RWPE2 (cell line): ENCODE results near the gene PCGF3.

Experiments
- ATAC-seq: fragments of 200-7000 bp; cut with Tn5 transposase; 3 replicates; pipeline ENCODE4 v1.9.1; 2021; ENCODE audit warnings: low read depth
- DNase-seq: peaks from one replicate; pipeline ENCODE4 v3.0.0-alpha.2; 2020; ENCODE audit warnings: low spot score
- H3K27ac ChIP-seq: fragments of 450-650 bp; 2 replicates; pipeline ENCODE4 v1.5.1; 2017; ENCODE audit warnings: mild to moderate bottlenecking; ENCODE audit not compliant: poor library complexity, severe bottlenecking
- H3K27me3 ChIP-seq: fragments of 250-450 bp; sonication (Bioruptor Pico); 2 replicates; pipeline ENCODE4 v1.5.1; 2021; ENCODE audit warnings: mild to moderate bottlenecking, moderate library complexity; ENCODE audit not compliant: insufficient read depth, poor library complexity, severe bottlenecking
- H3K36me3 ChIP-seq: fragments of 250-450 bp; sonication (Bioruptor Pico); 2 replicates; pipeline ENCODE4 v1.5.1; 2020; ENCODE audit warnings: low read depth, mild to moderate bottlenecking, moderate library complexity
- H3K4me1 ChIP-seq: fragments of 250-450 bp; sonication (Bioruptor Pico); 2 replicates; pipeline ENCODE4 v1.5.1; 2021; ENCODE audit warnings: mild to moderate bottlenecking, moderate library complexity; ENCODE audit not compliant: insufficient read depth, poor library complexity, severe bottlenecking
- H3K4me3 ChIP-seq: fragments of 250-450 bp; sonication (Bioruptor Pico); 2 replicates; pipeline ENCODE4 v1.5.1; 2021; ENCODE audit warnings: mild to moderate bottlenecking, moderate library complexity; ENCODE audit not compliant: severe bottlenecking
- H3K9me3 ChIP-seq: fragments of 250-450 bp; sonication (Bioruptor Pico); 2 replicates; pipeline ENCODE4 v1.5.1; 2021; ENCODE audit warnings: mild to moderate bottlenecking, moderate library complexity; ENCODE audit not compliant: severe bottlenecking
- CTCF ChIP-seq: fragments of 450-650 bp; IDR thresholded peaks from one replicate; pipeline ENCODE4 v1.5.1; 2017; ENCODE audit warnings: mild to moderate bottlenecking, moderate library complexity; ENCODE audit not compliant: poor library complexity, severe bottlenecking

PCGF3 gene

GRCh38 chr4:680928-681645, 24.5 kb upstream of the PCGF3 start:
- Histone ChIP-seq H3K27ac (no peak overlapping the region), H3K4me1 (peaks cover 12% of the 10 kb centered on the region), H3K4me3 (peak overlapping the region; percentile 32), H3K27me3 (no peaks in the 10 kb centered on the region), H3K9me3 (no peaks in the 10 kb centered on the region), H3K36me3 (no peaks in the 10 kb centered on the region)
- ATAC-seq (no peak), DNase-seq (peak; percentile 62)
- no peak for TF ChIP-seq CTCF

DNA sequence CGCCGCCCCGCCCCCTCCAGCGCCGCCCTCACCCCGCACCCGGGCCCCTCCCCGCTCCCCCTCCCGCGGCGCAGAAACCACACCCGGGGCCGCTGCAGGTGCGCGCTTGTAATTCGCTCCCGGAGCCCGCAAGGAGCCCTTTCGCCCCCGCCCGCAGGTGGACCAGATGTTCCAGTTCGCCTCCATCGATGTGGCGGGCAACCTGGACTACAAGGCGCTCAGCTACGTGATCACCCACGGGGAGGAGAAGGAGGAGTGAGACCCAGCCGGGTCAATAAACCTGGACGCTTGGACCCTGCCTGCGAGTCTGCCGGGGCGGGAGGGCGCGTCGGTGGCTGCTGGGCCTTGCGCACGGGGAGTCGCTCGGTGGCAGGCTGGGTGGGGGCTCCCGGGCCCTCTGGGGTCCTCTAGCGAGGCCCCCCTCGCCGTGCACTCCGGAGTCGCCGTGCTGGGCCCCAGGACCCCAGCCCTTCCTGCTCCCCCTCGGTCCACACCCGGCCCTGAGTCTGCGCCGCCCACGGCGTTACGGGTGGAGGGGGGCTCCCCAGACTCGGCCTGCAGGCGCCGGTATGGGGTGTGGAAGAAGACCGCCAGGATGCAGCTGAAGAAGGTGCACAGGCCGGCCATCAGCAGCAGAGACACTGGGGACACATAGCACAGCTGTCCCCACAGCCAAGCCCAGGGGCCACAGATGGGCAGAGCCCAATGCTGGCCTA, 23.7 kb upstream of the PCGF3 start:
- no peak for TF ChIP-seq CTCF
- peaks cover 12% of the 10 kb centered on the region for H3K4me1 ChIP-seq
- DNase-seq (peak; percentile 72), ATAC-seq (peak; percentile 4; the same call in 1 of the 3 replicates)
- peak overlapping the region; percentile 17 for H3K4me3 ChIP-seq
- H3K9me3 ChIP-seq, result no peaks in the 10 kb centered on the region
- H3K36me3 ChIP-seq, result no peaks in the 10 kb centered on the region
- H3K27ac ChIP-seq, result no peak overlapping the region
- no peaks in the 10 kb centered on the region for H3K27me3 ChIP-seq

DNA sequence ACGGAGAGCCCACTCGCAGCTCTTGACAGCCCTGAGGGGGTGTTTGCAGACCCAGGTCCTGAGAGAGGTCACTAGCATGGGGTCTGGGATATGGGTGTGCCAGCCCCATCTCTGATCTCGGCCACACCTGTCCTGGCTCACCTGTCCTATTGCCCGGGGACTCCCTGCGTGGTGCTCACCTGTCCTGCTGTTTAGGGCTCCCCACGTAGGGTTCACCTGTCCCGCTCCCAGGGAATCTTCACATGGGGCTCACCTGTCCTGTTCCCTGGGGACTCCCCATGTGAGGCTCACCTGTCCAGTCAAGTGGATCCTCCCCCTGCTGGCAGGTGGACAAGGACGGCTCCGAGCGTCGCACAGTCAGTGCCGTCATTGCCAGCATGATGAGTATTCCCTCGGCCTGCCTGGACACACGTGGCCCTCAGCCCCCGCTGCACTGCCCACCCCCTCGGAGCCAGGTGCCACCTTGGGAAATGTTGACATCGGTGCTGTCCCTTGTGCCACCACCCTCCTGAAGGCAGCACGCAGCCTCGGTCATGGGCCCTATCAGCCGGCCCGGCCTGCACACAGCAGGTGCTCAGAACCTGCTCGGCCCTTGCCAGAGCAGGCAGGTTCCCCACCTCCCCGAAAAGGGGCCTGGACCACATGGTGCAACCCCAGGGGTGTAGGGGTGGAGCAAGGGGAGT, 23.0 kb upstream of the PCGF3 start:
- no peak for TF ChIP-seq CTCF
- no peaks in the 10 kb centered on the region for H3K9me3 ChIP-seq
- no peak for ATAC-seq

DNA sequence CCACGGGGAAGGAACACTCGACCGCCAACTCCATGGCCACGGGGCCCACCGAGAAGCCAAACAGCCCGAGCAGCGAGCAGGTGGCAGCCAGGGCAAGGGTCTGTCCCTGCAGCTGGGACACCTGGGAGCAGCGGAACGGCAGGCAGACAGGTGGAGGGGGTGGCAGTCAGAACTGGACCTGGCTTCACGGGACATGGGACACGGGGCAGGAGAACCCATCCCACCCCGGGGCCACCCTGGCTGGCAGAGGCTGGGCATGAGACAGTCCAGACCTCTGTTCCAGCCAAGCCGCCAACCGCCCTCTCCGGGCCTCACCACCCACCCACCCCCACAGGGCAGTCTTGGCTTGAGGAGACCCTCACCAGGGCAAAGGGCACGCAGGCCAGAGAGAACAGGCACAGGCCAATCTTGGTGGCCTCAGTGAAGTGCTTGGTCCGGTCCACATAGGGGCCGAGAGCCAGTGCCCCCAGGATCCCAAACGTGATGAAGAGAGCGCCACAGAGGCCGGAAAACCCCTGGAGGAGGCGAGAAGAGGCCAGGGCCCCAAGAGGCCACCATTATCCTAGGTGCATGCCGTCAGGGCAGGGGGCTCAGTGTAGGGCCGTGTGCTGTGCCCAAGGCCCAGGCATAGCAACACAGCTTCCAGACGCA, 22.3 kb upstream of the PCGF3 start:
- H3K4me1 ChIP-seq, result peaks cover 15% of the 10 kb centered on the region
- no peaks in the 10 kb centered on the region for H3K36me3 ChIP-seq
- no peak for TF ChIP-seq CTCF
- H3K9me3 ChIP-seq, result no peaks in the 10 kb centered on the region
- H3K4me3 ChIP-seq, result no peak overlapping the region
- DNase-seq (no peak), ATAC-seq (no peak)
- H3K27me3 ChIP-seq, result no peaks in the 10 kb centered on the region
- no peak overlapping the region for H3K27ac ChIP-seq

More for the DNA sequence above, 23.0 kb upstream of the PCGF3 start:
- DNase-seq, result peak; percentile 47
- H3K4me1 ChIP-seq, result peaks cover 18% of the 10 kb centered on the region
- H3K4me3 ChIP-seq, result no peak overlapping the region
- H3K36me3 ChIP-seq, result no peaks in the 10 kb centered on the region
- no peak overlapping the region for H3K27ac ChIP-seq
- no peaks in the 10 kb centered on the region for H3K27me3 ChIP-seq
